OCI-LY3 (cell line): ENCODE measurements around the gene RPL32.

Experiments
- H2AFZ ChIP-seq: fragments of 200-600, 300-600 bp; shearing (Covaris generic); 2 replicates; pipeline ENCODE4 v1.6.0; 2014; ENCODE audit warnings: antibody characterized with exemption, low read depth, low read length
- H3K27ac ChIP-seq: fragments of 200-600, 300-600 bp; sonication (generic); 2 replicates; pipeline ENCODE4 v1.5.1; 2014; ENCODE audit warnings: mild to moderate bottlenecking, low read length, moderate library complexity, mixed read lengths
- H3K27me3 ChIP-seq: fragments of 200-600, 300-600 bp; sonication (generic); 2 replicates; pipeline ENCODE4 v1.6.1; 2014; ENCODE audit warnings: low read depth, low read length, mixed read lengths
- H3K36me3 ChIP-seq: fragments of 200-600, 300-600 bp; sonication (generic); replicated peaks from 2 replicates; pipeline ENCODE3; 2014; ENCODE audit warnings: low read depth, low read length, mixed read lengths
- H3K4me1 ChIP-seq: fragments of 300-600, 200-600 bp; sonication (generic); 2 replicates; pipeline ENCODE4 v1.6.1; 2014; ENCODE audit warnings: low read length, mixed read lengths
- H3K4me2 ChIP-seq: fragments of 200-600, 300-600 bp; sonication (generic); 2 replicates; pipeline ENCODE4 v1.6.1; 2014; ENCODE audit warnings: low read length, mixed read lengths
- H3K4me3 ChIP-seq: fragments of 300-600, 200-600 bp; sonication (generic); 2 replicates; pipeline ENCODE4 v1.5.1; 2014; ENCODE audit warnings: antibody characterized with exemption, mild to moderate bottlenecking, low read length, moderate library complexity
- H3K79me2 ChIP-seq: fragments of 300-600, 200-600 bp; shearing (Covaris generic); 2 replicates; pipeline ENCODE4 v1.6.1; 2014; ENCODE audit warnings: mild to moderate bottlenecking, low read length, mixed read lengths
- H3K9ac ChIP-seq: fragments of 300-600, 200-600 bp; shearing (Covaris generic); 2 replicates; pipeline ENCODE4 v1.6.0; 2014; ENCODE audit warnings: mild to moderate bottlenecking, low read length, moderate library complexity
- H3K9me3 ChIP-seq: fragments of 200-600, 300-600 bp; shearing (Covaris generic); 2 replicates; pipeline ENCODE4 v1.6.1; 2014; ENCODE audit warnings: low read length, mixed read lengths; ENCODE audit not compliant: insufficient read depth
- H4K20me1 ChIP-seq: fragments of 200-600, 300-600 bp; sonication (generic); 2 replicates; pipeline ENCODE4 v1.6.1; 2016; ENCODE audit warnings: low read length, mixed read lengths; ENCODE audit not compliant: insufficient read depth
- CTCF ChIP-seq: fragments of 200-600, 300-600 bp; sonication (generic); IDR thresholded peaks from 2 replicates; pipeline ENCODE4 v1.5.1; 2014; ENCODE audit warnings: antibody characterized with exemption, low read length, low read depth
- EZH2phosphoT487 ChIP-seq: fragments of 200-600 bp; shearing (Covaris generic); IDR thresholded peaks from 2 replicates; pipeline ENCODE4 v1.6.1; 2018; ENCODE audit warnings: antibody characterized with exemption, mixed run types, low read depth

Gene RPL32

GRCh38 chr3:12870942-12871341, 29.6 kb upstream of the RPL32 start:
- H3K4me3 ChIP-seq, result peak overlapping the region; percentile 64
- H3K4me1 ChIP-seq, result peaks cover 26% of the 10 kb centered on the region
- H3K27ac ChIP-seq, result no peak overlapping the region
- no peak for TF ChIP-seq EZH2phosphoT487
- TF ChIP-seq CTCF, result no peak
- no peaks in the 10 kb centered on the region for H3K79me2 ChIP-seq
- H3K4me2 ChIP-seq, result peak overlapping the region; percentile 75
- no peaks in the 10 kb centered on the region for H3K9me3 ChIP-seq
- no peaks in the 10 kb centered on the region for H3K36me3 ChIP-seq
- no peak overlapping the region for H2AFZ ChIP-seq
- peak overlapping the region; percentile 11; the same call in 1 of the 2 replicates for H3K9ac ChIP-seq
- peaks cover 25% of the 10 kb centered on the region for H3K27me3 ChIP-seq
- no peaks in the 10 kb centered on the region for H4K20me1 ChIP-seq

DNA sequence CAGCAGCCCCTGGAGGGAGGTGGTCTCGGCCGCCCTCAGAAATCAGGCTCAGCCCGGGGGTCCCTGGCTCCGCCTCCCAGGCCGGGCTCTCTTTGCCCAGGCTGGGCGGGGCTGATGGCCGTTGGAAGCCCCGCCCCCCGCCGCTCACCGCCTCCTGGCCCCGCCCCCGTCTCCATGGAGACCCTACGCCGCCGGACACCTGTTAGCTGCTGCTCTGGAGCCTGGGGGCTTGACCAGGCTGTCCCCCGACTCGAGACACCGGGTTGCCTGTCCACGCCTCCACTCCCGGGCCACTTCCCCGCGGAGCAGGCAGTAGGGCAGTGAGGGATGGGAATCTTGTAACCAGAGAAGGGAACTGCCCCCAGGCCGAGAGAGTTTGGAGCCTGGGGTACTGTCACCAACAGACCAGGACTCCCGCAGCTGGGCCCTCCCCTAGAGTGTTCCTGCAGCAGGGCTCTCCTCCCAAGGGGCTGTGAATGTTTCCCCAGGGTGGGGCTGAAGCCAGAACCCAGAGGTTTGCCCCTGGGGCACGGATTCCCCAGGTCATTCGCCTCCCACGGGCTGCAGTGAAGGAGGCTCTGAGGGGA, 27.8 kb upstream of the RPL32 start:
- no peaks in the 10 kb centered on the region for H3K79me2 ChIP-seq
- H2AFZ ChIP-seq, result no peak overlapping the region
- peak overlapping the region; percentile 59 for H3K4me2 ChIP-seq
- peaks cover 26% of the 10 kb centered on the region for H3K4me1 ChIP-seq
- no peaks in the 10 kb centered on the region for H4K20me1 ChIP-seq
- H3K4me3 ChIP-seq, result no peak overlapping the region
- no peak overlapping the region for H3K27ac ChIP-seq
- H3K27me3 ChIP-seq, result peaks cover 25% of the 10 kb centered on the region
- TF ChIP-seq EZH2phosphoT487, result no peak
- no peak for TF ChIP-seq CTCF
- no peaks in the 10 kb centered on the region for H3K36me3 ChIP-seq
- no peak overlapping the region for H3K9ac ChIP-seq
- H3K9me3 ChIP-seq, result peaks cover 9% of the 10 kb centered on the region; the same call in 1 of the 2 replicates

GRCh38 chr3:12868039-12869034, 27.0 kb upstream of the RPL32 start:
- Histone ChIP-seq H3K4me3 (peak overlapping the region; percentile 55), H3K27ac (no peak overlapping the region), H3K36me3 (no peaks in the 10 kb centered on the region), H3K9ac (no peak overlapping the region), H3K4me2 (peak overlapping the region; percentile 59), H3K27me3 (peaks cover 25% of the 10 kb centered on the region), H4K20me1 (no peaks in the 10 kb centered on the region), H2AFZ (no peak overlapping the region), H3K9me3 (peaks cover 9% of the 10 kb centered on the region; the same call in 1 of the 2 replicates), H3K4me1 (peaks cover 26% of the 10 kb centered on the region), H3K79me2 (no peaks in the 10 kb centered on the region)
- TF ChIP-seq EZH2phosphoT487 (no peak), CTCF (peak; percentile 91)

DNA sequence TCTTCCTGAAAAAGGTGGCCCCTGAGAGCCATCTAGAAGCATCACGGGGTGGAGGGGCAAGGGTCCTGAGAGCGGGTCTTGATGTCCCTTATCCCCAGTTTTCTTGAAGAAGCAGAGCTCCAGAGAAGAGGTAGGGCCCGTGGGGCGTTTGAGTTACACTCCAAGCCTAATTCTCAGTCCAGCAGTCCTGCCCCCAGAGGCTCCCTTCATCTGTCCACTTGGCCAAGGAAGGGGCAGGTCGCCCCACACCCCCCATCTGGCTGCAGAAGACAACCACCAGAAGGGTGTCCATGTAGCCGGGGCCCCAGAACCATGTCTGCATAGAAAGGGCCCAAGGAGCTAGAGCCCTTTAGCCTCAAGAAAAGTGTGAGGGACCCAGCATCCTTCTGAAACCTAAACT, 25.5 kb upstream of the RPL32 start:
- Histone ChIP-seq H3K4me3 (no peak overlapping the region), H3K27ac (no peak overlapping the region), H3K4me2 (no peak overlapping the region), H2AFZ (no peak overlapping the region), H3K9ac (no peak overlapping the region), H3K9me3 (peaks cover 9% of the 10 kb centered on the region; the same call in 1 of the 2 replicates), H3K27me3 (peaks cover 25% of the 10 kb centered on the region), H3K4me1 (peaks cover 26% of the 10 kb centered on the region), H3K36me3 (no peaks in the 10 kb centered on the region), H4K20me1 (no peaks in the 10 kb centered on the region), H3K79me2 (no peaks in the 10 kb centered on the region)
- TF ChIP-seq EZH2phosphoT487, result no peak
- no peak for TF ChIP-seq CTCF
